Stimulated activated CD8-positive, alpha-beta memory T cell treated with anti-CD3 and anti-CD28 coated beads, Interleukin-4, amount 100 ng/mL, for 4 hours (primary cell): ENCODE results near the gene ARHGEF12.

Experiments used
- DNase-seq, 2 donors: peaks; one replicate each; pipeline ENCODE4 v3.0.0-alpha.2; 2020; ENCODE audit warnings: low read depth in 2 of 2, low spot score in 1 of 2

ARHGEF12 gene, protein sequence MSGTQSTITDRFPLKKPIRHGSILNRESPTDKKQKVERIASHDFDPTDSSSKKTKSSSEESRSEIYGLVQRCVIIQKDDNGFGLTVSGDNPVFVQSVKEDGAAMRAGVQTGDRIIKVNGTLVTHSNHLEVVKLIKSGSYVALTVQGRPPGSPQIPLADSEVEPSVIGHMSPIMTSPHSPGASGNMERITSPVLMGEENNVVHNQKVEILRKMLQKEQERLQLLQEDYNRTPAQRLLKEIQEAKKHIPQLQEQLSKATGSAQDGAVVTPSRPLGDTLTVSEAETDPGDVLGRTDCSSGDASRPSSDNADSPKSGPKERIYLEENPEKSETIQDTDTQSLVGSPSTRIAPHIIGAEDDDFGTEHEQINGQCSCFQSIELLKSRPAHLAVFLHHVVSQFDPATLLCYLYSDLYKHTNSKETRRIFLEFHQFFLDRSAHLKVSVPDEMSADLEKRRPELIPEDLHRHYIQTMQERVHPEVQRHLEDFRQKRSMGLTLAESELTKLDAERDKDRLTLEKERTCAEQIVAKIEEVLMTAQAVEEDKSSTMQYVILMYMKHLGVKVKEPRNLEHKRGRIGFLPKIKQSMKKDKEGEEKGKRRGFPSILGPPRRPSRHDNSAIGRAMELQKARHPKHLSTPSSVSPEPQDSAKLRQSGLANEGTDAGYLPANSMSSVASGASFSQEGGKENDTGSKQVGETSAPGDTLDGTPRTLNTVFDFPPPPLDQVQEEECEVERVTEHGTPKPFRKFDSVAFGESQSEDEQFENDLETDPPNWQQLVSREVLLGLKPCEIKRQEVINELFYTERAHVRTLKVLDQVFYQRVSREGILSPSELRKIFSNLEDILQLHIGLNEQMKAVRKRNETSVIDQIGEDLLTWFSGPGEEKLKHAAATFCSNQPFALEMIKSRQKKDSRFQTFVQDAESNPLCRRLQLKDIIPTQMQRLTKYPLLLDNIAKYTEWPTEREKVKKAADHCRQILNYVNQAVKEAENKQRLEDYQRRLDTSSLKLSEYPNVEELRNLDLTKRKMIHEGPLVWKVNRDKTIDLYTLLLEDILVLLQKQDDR (N-terminal part only)

DNA sequence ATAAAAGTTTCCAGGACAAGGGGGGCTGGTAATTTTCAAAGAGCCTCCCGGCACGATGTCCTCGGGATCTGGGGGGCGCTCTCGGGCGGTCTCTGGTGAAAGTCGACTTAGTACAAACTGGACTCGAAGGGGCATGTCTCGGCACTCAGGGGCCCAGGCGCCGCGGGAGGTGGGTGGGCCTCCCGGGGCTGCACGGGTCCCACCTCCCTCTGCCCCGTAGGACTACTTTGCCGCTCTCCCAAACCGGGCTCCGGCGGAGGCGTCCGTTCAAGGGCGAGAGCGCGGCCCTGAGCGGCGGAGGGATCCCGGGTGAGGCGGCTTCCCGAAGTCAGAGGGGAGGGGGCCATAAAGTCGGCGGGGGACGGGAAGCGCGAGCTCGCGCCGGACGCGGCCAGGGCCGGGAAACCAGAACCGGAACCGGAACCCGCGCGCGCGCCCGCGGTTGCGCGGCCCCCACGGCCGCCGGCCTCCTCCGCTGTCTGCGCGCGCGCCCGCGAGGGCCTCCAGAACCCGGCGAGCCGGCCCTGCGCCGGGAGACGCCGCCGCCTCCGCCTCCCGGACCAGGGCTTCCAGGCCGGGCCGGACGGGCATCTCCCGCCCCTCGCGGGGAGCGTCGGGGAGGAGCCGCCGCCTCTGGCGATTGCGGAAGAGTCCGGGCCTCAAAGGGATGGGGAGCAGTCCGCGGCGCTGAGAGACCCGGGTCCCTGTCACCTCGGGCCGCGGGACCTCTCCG, at the start of gene ARHGEF12:
Gene ARHGEF12, plus strand, starts transcription at position 506 of the 733 bp plus-strand sequence. CDS start 831 bp downstream, outside the sequence.
- peak; percentile 36 to 66 for DNase-seq

DNA sequence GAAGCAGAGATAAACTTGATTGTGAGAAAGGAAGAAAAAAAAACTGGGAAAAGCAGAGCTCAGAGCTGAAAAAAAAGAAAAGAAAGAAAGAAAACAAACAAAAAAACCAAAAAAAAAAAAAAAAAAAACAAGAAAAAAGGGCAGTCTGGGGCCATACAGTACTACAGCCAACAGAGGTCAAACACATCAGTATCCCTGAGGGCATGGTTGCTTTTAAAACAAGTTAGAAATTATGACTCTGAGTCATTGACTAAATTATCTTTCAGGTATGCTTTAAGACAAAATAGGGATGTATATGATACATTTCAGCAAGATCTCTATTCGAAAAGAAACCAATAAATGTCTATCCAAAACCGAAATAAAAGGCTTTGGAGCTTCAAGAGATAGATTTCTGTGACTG, 48.2 kb upstream of the ARHGEF12 start:
- no peak for DNase-seq

DNA sequence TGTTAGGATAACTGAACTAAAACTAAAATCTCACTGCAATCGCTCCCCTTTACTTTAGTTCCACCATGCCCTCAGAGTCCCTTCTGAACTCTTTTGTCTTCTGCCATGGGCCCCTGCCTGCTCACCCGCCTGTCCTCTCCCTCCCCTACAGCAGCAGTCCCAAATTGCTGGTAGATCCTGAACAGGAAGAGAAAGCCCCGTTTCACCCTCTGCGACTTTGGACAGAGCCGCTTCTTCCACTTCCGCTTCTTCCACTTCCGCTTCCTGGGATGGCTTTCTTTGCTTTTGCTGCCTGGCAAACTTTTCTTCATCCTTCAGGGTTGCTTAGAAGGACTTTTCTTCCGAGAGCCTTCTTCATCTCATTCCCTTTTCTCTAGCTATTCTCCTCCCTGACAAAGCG, 46.8 kb upstream of the ARHGEF12 start:
- DNase-seq, result no peak

DNA sequence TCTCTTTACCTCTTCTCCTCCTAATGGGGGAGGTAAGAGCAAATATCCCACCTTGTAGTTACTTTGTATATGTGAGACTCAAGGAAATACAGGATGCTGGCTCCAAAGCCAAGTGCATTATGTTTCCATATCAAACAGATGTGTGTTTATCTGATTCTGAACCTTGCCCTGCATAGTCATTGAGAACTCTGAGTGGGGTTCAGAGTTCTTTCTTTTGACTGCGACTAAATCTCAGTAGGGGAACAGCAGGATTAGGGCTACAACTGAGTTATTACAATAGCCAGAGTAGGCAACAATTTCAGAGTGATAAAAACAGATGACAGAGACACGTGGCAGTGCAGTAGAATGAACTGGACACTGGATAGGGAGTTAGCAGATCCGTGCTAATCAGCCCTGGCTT, 45.3 kb upstream of the ARHGEF12 start:
- DNase-seq, result no peak

DNA sequence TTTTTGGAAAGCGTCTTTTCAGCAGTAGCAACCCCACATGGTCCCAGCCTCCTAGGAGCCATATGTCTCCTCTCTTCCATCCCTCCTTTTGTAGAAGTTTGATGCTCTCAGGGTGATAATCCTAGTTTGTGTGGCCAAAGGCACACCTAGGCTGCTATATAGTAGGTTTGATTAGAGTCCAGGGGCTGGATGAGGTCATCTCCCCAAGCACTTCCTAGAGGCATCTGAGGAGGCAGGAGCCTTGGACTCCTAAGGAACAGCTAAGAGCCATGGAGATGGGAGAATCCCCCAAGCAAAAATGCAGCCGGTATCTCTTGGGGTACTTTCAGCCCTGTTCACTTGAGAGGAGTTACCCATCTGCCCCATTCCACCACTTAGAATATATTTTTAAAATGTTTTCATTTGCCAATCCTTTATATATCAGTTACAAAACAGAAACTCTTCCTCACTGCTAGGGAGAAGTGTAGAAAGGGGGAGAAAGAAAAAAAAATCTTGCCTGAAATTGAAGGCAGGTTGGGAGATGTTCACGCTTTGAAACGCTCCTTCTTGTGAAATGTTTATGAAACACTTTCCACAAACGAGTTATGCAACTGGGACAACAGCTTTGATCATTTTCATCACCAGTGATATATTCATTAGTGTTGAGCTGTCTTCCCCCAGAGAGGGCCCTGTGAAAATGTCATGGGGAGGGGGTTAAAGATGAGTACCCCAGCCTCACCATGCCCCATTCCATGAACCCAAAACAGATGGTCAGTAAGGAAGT, 43.0 kb upstream of the ARHGEF12 start:
- no peak for DNase-seq

DNA sequence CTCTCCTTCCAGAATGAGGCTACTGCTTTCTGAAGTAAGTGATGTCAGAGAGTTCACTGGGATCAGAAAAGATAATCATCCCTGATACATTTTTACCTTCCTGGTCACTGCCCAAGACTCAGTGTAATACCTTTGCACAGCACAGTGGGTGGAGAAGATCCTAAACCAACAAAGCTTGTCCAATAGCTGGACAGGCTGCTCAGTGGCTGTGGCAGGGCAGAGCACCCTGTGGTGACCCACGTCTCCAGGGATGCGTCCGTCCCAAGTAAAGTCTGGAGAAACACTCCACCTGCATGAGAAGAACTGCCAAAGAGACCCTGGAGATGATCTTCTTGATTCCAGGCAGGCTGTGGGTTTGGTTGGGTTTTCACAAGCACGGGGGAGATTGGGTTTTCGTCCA, 42.1 kb upstream of the ARHGEF12 start:
- DNase-seq, result no peak

DNA sequence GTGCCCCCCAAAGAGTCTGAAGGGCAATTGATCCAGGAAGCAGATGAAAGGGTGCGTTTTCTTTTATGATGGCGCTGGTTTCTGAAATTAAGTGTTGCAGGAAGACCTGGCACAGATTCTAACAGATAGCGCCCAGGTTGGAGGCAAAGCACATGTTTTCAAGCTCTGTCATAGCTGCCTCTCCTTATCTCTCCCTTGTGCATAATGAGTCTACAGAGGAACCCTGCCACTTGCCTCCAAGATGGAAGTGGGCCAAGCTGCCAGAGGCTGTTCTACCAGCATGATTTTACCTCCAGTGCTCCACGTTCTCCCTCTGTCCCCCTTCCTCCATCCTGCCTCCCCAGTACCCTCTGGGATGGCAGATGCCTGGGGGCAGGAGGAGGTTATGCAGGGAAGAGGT, 41.1 kb upstream of the ARHGEF12 start:
- no peak for DNase-seq

DNA sequence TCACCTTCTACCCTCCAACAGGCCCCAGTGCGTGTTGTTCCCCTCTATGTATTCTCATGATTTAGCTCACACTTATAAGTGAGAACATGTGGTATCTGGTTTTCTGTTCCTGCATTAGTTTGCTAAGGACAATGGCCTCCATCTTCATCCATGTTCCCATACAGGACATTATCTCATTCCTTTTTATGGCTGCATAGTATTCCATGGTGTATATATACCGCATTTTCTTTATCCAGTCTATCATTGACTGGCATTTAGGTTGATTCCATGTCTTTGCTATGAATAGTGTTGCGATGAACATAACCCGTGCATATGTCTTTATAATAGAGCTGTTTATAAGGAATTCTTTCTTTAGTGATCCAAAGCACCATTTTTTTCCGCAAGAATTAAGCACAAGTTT, 39.7 kb upstream of the ARHGEF12 start:
- DNase-seq, result no peak

DNA sequence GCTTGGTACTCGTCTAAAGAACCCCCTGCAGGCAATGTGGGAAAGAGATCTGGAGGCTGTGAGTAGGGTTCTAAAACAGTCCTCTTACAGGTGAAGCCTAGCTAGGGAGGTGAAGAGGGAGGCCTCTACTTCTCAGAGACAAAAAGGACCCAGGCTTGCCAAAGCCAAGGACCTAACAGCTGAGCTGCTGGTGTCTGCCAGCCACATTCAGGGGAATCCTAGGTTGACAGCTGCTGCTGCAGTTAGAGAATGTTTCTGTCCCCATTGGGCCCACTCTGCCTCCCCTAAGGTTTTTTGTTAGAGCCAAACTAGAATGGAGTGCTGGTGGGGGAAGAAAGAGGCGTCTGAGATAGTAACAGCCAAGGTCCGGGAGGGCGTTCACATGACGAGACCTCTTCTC, 37.8 kb upstream of the ARHGEF12 start:
- no peak for DNase-seq

DNA sequence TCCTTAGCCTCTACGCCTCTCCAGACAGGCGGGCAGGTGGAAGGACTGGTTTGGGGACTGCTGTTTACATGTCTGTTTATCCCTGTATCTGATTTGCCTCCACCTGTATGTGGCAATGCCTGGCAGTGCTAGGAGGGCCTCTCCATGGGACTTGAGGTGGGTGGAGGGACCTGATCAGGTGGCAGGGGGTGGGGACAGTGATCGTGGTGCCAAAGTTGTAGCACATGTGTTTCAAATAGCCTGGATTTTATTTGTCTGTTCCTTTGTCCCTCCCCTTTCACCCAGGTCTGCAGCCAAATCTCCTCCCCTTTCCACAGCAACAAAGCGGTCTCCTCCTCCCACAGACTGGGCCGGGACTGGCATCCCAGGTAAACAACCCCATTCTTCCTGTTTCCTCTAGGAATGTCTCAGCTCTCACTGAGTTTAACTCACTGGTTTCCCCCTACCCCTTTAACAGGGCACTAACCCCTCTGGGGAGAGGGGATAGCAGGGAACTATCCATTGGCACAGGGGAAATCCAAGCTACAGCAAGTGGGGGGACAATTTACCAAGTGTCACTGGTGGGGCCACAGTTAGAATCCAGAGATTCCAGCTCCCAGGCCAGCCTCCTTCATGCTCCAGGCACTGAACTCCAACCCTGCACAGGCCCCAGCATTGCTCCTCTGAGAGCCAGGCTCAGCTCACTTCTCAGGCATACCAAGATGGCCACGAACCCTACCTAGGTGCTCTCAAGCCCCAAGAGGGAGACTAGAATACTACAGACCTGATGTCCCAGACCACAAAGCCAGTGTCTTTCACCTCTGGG, 34.0 kb upstream of the ARHGEF12 start:
- DNase-seq, result no peak

DNA sequence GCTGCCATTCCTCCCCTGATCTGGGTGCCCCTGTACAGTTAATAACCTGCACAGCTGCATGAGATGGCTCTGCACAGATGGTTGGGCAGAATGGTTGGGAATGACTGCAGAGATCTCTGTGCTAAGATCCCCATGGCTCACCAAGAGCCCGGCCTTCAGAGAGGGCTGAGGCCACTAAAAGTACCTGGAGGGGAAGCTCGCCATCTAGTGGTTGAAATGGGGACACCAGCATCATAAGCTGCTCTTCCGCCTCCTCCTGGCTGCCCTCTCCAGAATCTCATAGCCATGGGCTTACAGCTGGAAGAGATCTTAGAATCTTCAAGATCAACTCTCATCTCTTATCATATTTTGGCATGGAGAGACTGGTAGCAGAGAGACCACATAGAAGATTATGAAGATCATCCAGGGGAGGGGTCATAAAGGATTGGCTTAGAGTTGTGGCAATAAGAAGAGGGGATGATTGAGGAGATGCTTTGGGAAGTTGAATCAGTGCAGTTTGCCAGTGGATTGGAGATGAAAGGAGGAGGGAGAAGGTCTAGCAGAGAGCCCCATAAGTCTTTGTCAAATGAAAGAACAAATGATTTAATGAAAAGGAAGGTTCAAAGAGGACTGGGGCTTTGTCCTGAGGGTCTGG, 33.1 kb upstream of the ARHGEF12 start:
- DNase-seq, result peak in 1 of 2 donors; percentile 21

DNA sequence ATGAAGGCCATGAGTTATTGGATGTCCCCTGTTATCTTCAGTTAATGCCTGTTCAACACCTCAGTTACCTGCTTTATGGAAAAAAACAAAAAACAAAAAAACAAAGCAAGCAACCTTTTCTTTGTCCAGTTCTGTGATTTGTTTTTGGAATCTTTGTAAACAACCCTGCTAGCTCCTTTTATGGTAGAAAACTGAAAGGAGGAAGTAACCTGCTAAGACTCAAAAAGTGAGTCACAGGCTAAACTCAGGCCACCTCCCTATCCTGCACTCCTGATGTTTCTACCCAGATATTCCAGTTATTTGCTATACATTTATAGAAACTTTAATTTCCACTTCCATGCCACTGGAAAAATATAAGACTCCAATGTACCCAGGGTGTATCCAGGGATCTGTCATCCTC, 31.7 kb upstream of the ARHGEF12 start:
- no peak for DNase-seq

DNA sequence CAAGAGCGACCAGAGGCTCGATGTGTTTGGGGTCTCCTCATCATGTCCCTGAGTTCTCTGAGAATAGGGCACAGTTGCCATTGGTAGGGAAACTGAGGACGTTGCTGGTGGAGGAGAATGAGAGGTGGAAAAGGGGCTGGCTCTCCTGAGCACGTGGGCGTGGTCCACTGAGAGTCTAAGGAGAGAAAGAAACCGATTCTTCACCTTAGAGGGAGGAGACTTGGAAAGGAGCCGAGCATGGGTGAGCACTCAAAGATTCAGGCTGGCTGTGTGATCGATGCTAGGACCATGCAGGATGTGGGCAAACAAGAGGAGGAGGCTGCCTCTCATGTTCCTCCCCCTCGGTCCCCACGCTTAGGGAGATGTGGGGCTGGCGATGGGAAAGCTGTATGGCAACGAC, 30.9 kb upstream of the ARHGEF12 start:
- no peak for DNase-seq

DNA sequence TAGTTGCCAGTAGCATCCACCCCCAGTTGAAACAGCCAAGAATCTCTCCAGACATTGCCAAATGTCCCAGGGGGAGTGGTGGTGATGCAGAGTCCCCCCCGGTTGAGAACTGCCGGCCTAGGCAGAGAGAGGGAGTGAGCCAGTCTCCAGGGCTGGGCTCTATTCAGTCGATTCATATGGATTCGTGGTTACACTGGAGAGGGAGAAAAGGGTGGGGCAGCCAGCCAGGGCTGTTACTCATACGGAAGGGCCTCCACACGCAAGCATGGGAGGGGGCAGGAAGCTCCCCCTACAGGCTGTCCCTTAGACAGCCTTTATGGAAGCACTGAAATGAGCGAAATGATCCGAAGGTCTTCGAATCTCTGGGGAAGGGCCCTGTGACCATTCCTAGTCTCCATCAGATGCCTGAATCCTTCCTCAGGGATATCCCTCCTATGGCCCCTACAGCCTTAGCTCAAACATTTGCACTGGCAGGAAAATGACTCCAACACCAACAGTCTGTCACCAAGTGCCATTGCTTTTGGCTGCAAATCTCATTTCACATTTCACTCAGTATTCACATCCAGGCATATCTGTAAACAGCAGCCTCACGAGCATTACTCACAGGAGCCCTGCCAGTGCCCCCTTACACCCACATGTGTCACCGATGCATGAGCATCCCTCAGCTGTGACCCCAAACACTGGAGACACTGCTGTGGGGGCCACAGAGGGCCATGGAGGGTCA, 29.5 kb upstream of the ARHGEF12 start:
- no peak for DNase-seq

DNA sequence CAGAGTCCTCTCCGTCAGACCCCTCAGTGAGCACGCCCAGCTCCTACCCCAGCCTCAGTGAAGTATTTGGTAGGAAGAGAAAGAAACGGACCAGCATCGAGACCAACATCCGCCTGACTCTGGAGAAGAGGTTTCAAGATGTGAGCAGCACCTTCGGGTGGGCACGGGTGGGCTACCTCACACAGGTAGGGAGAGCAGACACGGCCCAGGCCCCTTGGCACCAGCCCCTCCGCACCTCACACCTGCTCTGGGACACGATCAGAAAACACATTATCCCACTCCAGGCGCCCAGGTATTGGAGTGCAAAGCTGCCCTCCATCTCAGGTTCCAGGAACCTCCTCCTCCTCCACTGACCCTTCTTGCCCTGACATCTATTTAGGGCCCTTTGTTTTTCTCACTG, 28.7 kb upstream of the ARHGEF12 start:
- DNase-seq, result no peak

DNA sequence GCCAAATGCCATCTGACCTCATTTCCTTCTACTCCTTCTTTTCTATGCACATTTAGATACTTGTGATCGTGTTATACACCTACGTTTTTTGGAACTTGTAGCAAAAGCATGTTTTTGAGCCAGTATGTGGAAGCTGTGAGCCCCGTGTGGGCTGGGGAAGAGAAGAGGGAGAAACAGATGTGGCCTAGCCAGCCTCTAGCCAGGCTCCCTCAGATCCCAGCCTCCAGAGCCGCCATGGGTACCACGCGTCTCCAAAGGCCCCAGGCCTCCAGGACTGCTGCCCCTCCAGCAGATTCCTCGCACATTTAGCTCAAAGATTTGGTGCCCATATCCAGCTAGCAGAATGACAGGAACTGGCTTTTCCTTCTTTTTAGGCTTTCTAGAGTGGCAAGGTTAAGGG, 28.1 kb upstream of the ARHGEF12 start:
- no peak for DNase-seq

DNA sequence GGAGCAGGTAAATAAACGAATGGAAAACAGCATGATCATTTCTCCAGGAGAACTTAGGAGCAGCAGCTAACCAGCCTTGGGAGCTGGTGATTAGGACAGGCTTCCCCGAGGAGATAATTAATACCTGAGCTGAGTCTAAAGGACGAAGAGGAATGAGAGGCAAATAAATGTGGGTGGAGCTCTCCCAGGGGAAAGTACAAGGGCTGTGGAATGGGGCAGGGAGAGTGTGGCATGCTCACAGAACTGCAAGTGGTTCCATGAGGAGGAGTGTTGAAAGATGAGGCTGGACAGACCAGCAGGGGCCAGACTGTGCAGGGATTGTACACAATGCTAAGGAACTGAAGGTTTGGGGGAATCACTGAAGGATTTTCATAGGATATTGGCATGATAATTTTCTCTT, 25.3 kb upstream of the ARHGEF12 start:
- DNase-seq, result no peak

DNA sequence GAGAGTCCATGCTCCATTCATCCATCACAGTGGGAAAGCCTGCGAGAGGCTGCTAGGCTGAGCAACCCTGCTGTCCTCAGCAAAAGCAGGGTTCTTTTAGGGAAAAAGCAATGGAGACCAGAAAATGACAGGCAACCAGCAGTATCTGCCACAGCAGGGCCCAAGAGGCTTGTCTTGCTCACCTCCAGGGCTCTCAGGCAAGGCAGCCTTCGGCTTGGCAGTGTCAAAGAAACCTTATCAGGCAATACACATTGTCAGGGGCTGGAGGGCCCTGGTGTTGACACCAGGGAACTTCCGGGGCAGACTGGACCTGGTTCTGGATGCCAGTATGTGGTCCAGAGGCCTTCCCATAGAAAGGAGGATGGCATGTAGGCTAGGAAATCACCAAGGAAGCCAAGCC, 21.4 kb upstream of the ARHGEF12 start:
- no peak for DNase-seq
